B cell (primary cell): Measurements from ENCODE around the gene KIAA1191. TPM values are rescaled to one million over a fixed set of nuclear protein-coding genes. Genes with fewer than 3 reads are reported as not detected.

Experiments used
- ATAC-seq: fragments of 200-7000 bp; cut with Tn5 transposase; one replicate; pipeline ENCODE4 v1.10.0; 2021; ENCODE audit warnings: low read depth, mild to moderate bottlenecking, moderate number of reproducible peaks, moderate library complexity
- CTCF ChIA-PET: fragments of 350-600 bp; sonication (Branson Sonifier 250); formaldehyde crosslinking; loops from one replicate; lab custom pipeline; 2021; ENCODE audit warnings: antibody characterized with exemption, inconsistent platforms; lab: Charles Lee
- POLR2A ChIA-PET: fragments of 350-600 bp; sonication (Branson Sonifier 250); formaldehyde crosslinking; loops from one replicate; lab custom pipeline; 2021; ENCODE audit warnings: antibody characterized with exemption; lab: Charles Lee
- DNase-seq: peaks from one replicate; pipeline ENCODE4 v3.0.0; 2013
- H2AFZ ChIP-seq: 2 replicates; pipeline ENCODE4 v1.6.1; 2012; ENCODE audit warnings: mild to moderate bottlenecking, low read depth, low read length; ENCODE audit not compliant: insufficient read depth, poor library complexity, severe bottlenecking
- H3K27ac ChIP-seq, 2 donors: 1 replicate in 1 of 2; 2 replicates in 1 of 2; pipeline ENCODE4 v1.5.1; 2012 to 2013; ENCODE audit warnings: low read length in 2 of 2, mild to moderate bottlenecking in 2 of 2, moderate library complexity in 1 of 2
- H3K27me3 ChIP-seq, 4 experiments: fragments of 200-600 bp in 1 of 4; sonication (generic) in 1 of 4; replicated peaks in 1 of 4; 1 replicate in 2 of 4; 2 replicates in 2 of 4; pipeline versions ENCODE4 v1.6.1 to v1.7.0; 2013 to 2016; ENCODE audit warnings: low read length in 3 of 4, mild to moderate bottlenecking in 2 of 4, mixed read lengths in 1 of 4, moderate library complexity in 1 of 4; ENCODE audit not compliant: insufficient read depth in 4 of 4, control insufficient read depth in 3 of 4; ENCODE audit errors: control extremely low read depth in 1 of 4
- H3K36me3 ChIP-seq, 2 experiments: replicated peaks in 1 of 2; 1 replicate in 1 of 2; 2 replicates in 1 of 2; pipeline versions ENCODE4 v1.6.1 to v1.7.1; 2013; ENCODE audit warnings: low read length in 1 of 2; ENCODE audit not compliant: insufficient read depth in 2 of 2, control insufficient read depth in 1 of 2; ENCODE audit errors: control extremely low read depth in 1 of 2, extremely low read depth in 1 of 2
- H3K4me1 ChIP-seq, 2 donors: fragments of 200-600 bp in 1 of 2; sonication (generic) in 1 of 2; 1 replicate in 1 of 2; 2 replicates in 1 of 2; pipeline versions ENCODE4 v1.5.1 to v1.6.1; 2013 to 2017; ENCODE audit warnings: low read length in 2 of 2; ENCODE audit not compliant: control insufficient read depth in 2 of 2, insufficient read depth in 2 of 2
- H3K4me2 ChIP-seq: replicated peaks from 2 replicates; pipeline ENCODE3; 2012; ENCODE audit warnings: mild to moderate bottlenecking, low read depth, low read length; ENCODE audit not compliant: poor library complexity, severe bottlenecking
- H3K4me3 ChIP-seq, 5 experiments: fragments of 200-600 bp in 1 of 5; sonication (generic) in 1 of 5; 1 replicate in 3 of 5; 2 replicates in 2 of 5; pipeline versions ENCODE4 v1.5.1 to v1.7.0; 2011 to 2016; ENCODE audit warnings: low read length in 4 of 5, mild to moderate bottlenecking in 4 of 5, low read depth in 2 of 5, control low read depth in 1 of 5, moderate library complexity in 1 of 5; ENCODE audit not compliant: insufficient read depth in 1 of 5; ENCODE audit errors: control extremely low read depth in 1 of 5, extremely low read depth in 1 of 5
- H3K79me2 ChIP-seq: fragments of 200-600 bp; sonication (generic); one replicate; pipeline ENCODE4 v1.6.0; 2016; ENCODE audit warnings: low read length; ENCODE audit not compliant: control insufficient read depth, insufficient read depth
- H3K9ac ChIP-seq: fragments of 200-600 bp; sonication (generic); 2 replicates; pipeline ENCODE4 v1.6.1; 2017; ENCODE audit warnings: mild to moderate bottlenecking, low read length, moderate library complexity
- H3K9me3 ChIP-seq, 3 donors: one replicate each; pipeline versions ENCODE4 v1.6.1 to v1.7.1; 2013; ENCODE audit warnings: low read length in 2 of 3; ENCODE audit not compliant: control insufficient read depth in 2 of 3, insufficient read depth in 1 of 3; ENCODE audit errors: control extremely low read depth in 1 of 3
- H4K20me1 ChIP-seq: 2 replicates; pipeline ENCODE4 v1.6.0; 2012; ENCODE audit warnings: mild to moderate bottlenecking, low read length; ENCODE audit not compliant: insufficient read depth, control insufficient read depth, poor library complexity, severe bottlenecking
- H3K27ac Mint-ChIP-seq: one replicate; pipeline ENCODE4 v1.8.0; 2021; ENCODE audit warnings: mixed read lengths
- H3K27me3 Mint-ChIP-seq: one replicate; pipeline ENCODE4 v1.8.0; 2021; ENCODE audit warnings: mixed read lengths
- H3K4me1 Mint-ChIP-seq: one replicate; pipeline ENCODE4 v1.8.0; 2021; ENCODE audit warnings: mixed read lengths
- H3K4me3 Mint-ChIP-seq: one replicate; pipeline ENCODE4 v1.8.0; 2021; ENCODE audit warnings: mixed read lengths
- H3K9me3 Mint-ChIP-seq: one replicate; pipeline ENCODE4 v1.8.0; 2022; ENCODE audit warnings: mixed read lengths; ENCODE audit not compliant: insufficient read depth
- CTCF ChIP-seq: fragments of 200-600 bp; IDR thresholded peaks from one replicate; pipeline ENCODE4 v1.8.0; 2022; ENCODE audit warnings: antibody characterized with exemption, mild to moderate bottlenecking
- EZH2 ChIP-seq: IDR thresholded peaks from 2 replicates; pipeline ENCODE4 v1.6.1; 2012; ENCODE audit warnings: borderline replicate concordance, low read depth, mild to moderate bottlenecking, moderate library complexity, low read length; ENCODE audit not compliant: insufficient read depth, poor library complexity, severe bottlenecking
- WGBS: methylation state at CpG from one replicate; pipeline ENCODE4 v1.1.5; 2013; ENCODE audit warnings: missing lambda C conversion rate; ENCODE audit not compliant: insufficient coverage; 5-methylcytosine and 5-hydroxymethylcytosine counted together
- intact Hi-C: fragments of 100-400 bp; cut with micrococcal nuclease; formaldehyde crosslinking; loops from one replicate; pipeline ENCODE4 v1.10.0; 2022
- polyA plus RNA-seq: library from polyadenylated mRNA; depleted of rRNA; stranded (reverse); fragments of >200 nt; gene quantifications from 2 replicates; pipeline ENCODE4 v1.2.3, GENCODE V29; 2012
- total RNA-seq, 2 donors: library from RNA; stranded (reverse); fragments of 120-200 nt in 1 of 2; gene quantifications; 1 replicate in 1 of 2; 2 replicates in 1 of 2; pipeline versions ENCODE4 v1.2.3 to v1.2.4, GENCODE V29; 2013 to 2022

The KIAA1191 gene
- total and polyA plus RNA-seq, 2 donors (not counting 1 experiment from before 2014, with no cell fraction given), result 61.2 to 82.9 TPM

GRCh38 chr5:176383248-176383905 lies 21.8 kb upstream of the KIAA1191 start:
- Histone ChIP-seq H3K9me3 (no peaks in the 10 kb centered on the region), H3K27ac (no peak overlapping the region), H3K27me3 (no peaks in the 10 kb centered on the region), H3K79me2 (peaks cover 33% of the 10 kb centered on the region), H2AFZ (no peak overlapping the region), H3K4me1 (peaks cover 22 to 26% of the 10 kb centered on the region in 2 donors), H4K20me1 (peaks cover 9% of the 10 kb centered on the region), H3K9ac (no peak overlapping the region), H3K4me2 (no peak overlapping the region), H3K36me3 (peaks cover 5 to 56% of the 10 kb centered on the region in 2 experiments), H3K4me3 (no peak overlapping the region)
- 88% methylated on average over 9 of the region's 15 CpGs for WGBS
- no peak for TF ChIP-seq EZH2
- no peak for TF ChIP-seq CTCF
- DNase-seq, result no peak
- intact Hi-C loops, result loop anchor here (10.0 kb wide), 1 partner anchor 149 kb away; the partner anchor contains the start of gene SIMC1
- Mint-ChIP-seq H3K4me3 (no peak overlapping the region), H3K27ac (no peak overlapping the region), H3K27me3 (no peaks in the 10 kb centered on the region), H3K9me3 (no peaks in the 10 kb centered on the region), H3K4me1 (peaks cover 27% of the 10 kb centered on the region)
- ChIA-PET POLR2A (no interaction called here), CTCF (no interaction called here)
- no peak for ATAC-seq

DNA sequence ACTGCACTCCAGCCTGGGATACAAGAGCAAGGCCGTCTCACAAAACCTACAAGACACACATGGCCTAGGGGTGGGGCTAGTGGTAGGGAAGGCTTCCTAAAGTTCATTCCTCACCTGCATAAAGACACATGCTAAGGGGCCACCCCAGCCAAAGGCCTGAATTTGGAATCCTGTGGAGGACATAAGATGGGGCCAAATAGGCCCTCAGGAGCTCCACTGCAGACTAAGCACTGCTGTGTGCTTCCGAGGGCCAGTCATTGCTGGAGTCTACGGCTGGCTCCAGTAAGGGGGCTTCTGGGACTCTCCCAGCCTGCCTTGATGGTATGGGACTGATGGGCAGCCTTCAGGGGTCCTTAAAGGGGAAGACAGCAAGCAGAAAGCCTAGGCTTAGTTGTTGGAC lies 21.2 kb upstream of the KIAA1191 start:
- Histone ChIP-seq H2AFZ (no peak overlapping the region), H3K27me3 (no peaks in the 10 kb centered on the region), H3K36me3 (peaks cover 5 to 56% of the 10 kb centered on the region in 2 experiments), H3K9me3 (no peaks in the 10 kb centered on the region), H3K9ac (no peak overlapping the region), H3K79me2 (peaks cover 27% of the 10 kb centered on the region), H3K4me3 (no peak overlapping the region), H3K27ac (no peak overlapping the region), H4K20me1 (peaks cover 9% of the 10 kb centered on the region), H3K4me1 (peaks cover 20 to 21% of the 10 kb centered on the region in 2 donors), H3K4me2 (no peak overlapping the region)
- WGBS, result 82% methylated on average over 2 of the region's 3 CpGs
- H3K27ac Mint-ChIP-seq, result no peak overlapping the region
- H3K4me1 Mint-ChIP-seq, result peaks cover 22% of the 10 kb centered on the region
- ATAC-seq, result no peak
- DNase-seq, result no peak
- intact Hi-C loops, result loop anchor here (10.0 kb wide), 1 partner anchor 148 kb away; the partner anchor contains the start of gene SIMC1
- no peaks in the 10 kb centered on the region for H3K9me3 Mint-ChIP-seq
- ChIA-PET CTCF (no interaction called here), POLR2A (no interaction called here)
- H3K4me3 Mint-ChIP-seq, result no peak overlapping the region
- TF ChIP-seq CTCF (no peak), EZH2 (no peak)
- no peaks in the 10 kb centered on the region for H3K27me3 Mint-ChIP-seq
